Activated CD4-positive, alpha-beta memory T cell treated with anti-CD3 and anti-CD28 coated beads for 36 hours (primary cell): Measurements from ENCODE around the gene HAPLN2. TPM values are rescaled to one million over a fixed set of nuclear protein-coding genes. Genes with fewer than 3 reads are reported as not detected.

Experiments
- CTCF ChIA-PET: fragments of 350-600 bp; sonication (Branson Sonifier 250); formaldehyde crosslinking; loops from one replicate; lab custom pipeline; 2021; ENCODE audit warnings: antibody characterized with exemption, inconsistent platforms; lab: Charles Lee
- POLR2A ChIA-PET: fragments of 350-600 bp; sonication (Branson Sonifier 250); formaldehyde crosslinking; loops from one replicate; lab custom pipeline; 2021; ENCODE audit warnings: antibody characterized with exemption; lab: Charles Lee
- DNase-seq: peaks from one replicate; pipeline ENCODE4 v3.0.0-alpha.2; 2020
- H3K27ac Mint-ChIP-seq: one replicate; pipeline ENCODE4 v1.8.0; 2021; ENCODE audit warnings: mixed read lengths
- H3K27me3 Mint-ChIP-seq: one replicate; pipeline ENCODE4 v1.8.0; 2021; ENCODE audit warnings: mixed read lengths
- H3K36me3 Mint-ChIP-seq: one replicate; pipeline ENCODE4 v1.8.0; 2021; ENCODE audit warnings: mixed read lengths
- H3K4me1 Mint-ChIP-seq: one replicate; pipeline ENCODE4 v1.8.0; 2021; ENCODE audit warnings: low read depth, mixed read lengths
- H3K4me3 Mint-ChIP-seq: one replicate; pipeline ENCODE4 v1.8.0; 2021; ENCODE audit warnings: mild to moderate bottlenecking, mixed read lengths
- H3K9me3 Mint-ChIP-seq: one replicate; pipeline ENCODE4 v1.8.0; 2021; ENCODE audit warnings: mixed read lengths
- intact Hi-C: fragments of 100-400 bp; cut with micrococcal nuclease; formaldehyde crosslinking; loops from one replicate; pipeline ENCODE4 v1.15.1; 2023
- total RNA-seq, 2 experiments: library from RNA; stranded (reverse); gene quantifications; one replicate each; pipeline ENCODE4 v1.2.3, GENCODE V29; 2021

The HAPLN2 gene
- total RNA-seq, 2 experiments from 2014 or later, result 0.21 to 0.34 TPM

GRCh38 chr1:156673387-156674121 is 54.3 kb downstream of the HAPLN2 start:
- no peak for DNase-seq
- Mint-ChIP-seq H3K27me3 (peaks cover 40% of the 10 kb centered on the region), H3K4me3 (no peak overlapping the region), H3K36me3 (no peaks in the 10 kb centered on the region), H3K4me1 (peaks cover 12% of the 10 kb centered on the region), H3K27ac (no peak overlapping the region), H3K9me3 (no peaks in the 10 kb centered on the region)
- intact Hi-C loops, result no loop called here
- CTCF ChIA-PET, result interaction anchor here (1.1 to 36.2 kb wide), 4 partner anchors 11 to 46 kb away, joined by 3 to 1179 read pairs (median 4); partner anchors contain the start of genes CRABP2, ISG20L2 and METTL25B
- POLR2A ChIA-PET, result no interaction called here

Other genes starting within 250 kb of the HAPLN2 start
- 10 to 100 TPM; 35.9 to 39.7 TPM for gene MEF2D, start 118.6 kb upstream of the HAPLN2 start, total RNA-seq
- 10 to 100 TPM; 16.9 to 19.3 TPM for gene IQGAP3, start 46.9 kb upstream of the HAPLN2 start, total RNA-seq
- gene TTC24, start 39.7 kb upstream of the HAPLN2 start, total RNA-seq, result under 1 TPM; 0.51 to 0.90 TPM
- gene NAXE, start 27.6 kb upstream of the HAPLN2 start, total RNA-seq, result 10 to 100 TPM; 73.6 to 76.7 TPM
- 10 to 100 TPM; 40.2 to 43.2 TPM for gene GPATCH4, start 17.9 kb upstream of the HAPLN2 start, total RNA-seq
- not detected for gene BCAN, start 22.7 kb downstream of the HAPLN2 start, total RNA-seq
- under 1 TPM in 1 of 2 experiments, not detected in 1; 0.07 TPM for gene NES, start 58.0 kb downstream of the HAPLN2 start, total RNA-seq
- gene CRABP2, start 86.2 kb downstream of the HAPLN2 start, total RNA-seq, result 1 to 10 TPM; 1.1 to 2.3 TPM
- gene METTL25B, start 109.1 kb downstream of the HAPLN2 start, total RNA-seq, result 10 to 100 TPM; 43.0 to 46.3 TPM
- gene ISG20L2, start 109.4 kb downstream of the HAPLN2 start, total RNA-seq, result 10 to 100 TPM; 35.6 to 36.8 TPM
- 100 to 1,000 TPM; 105 to 106 TPM for gene MRPL24, start 121.7 kb downstream of the HAPLN2 start, total RNA-seq
- gene HDGF, start 132.3 kb downstream of the HAPLN2 start, total RNA-seq, result 100 to 1,000 TPM; 357 to 365 TPM
- 10 to 100 TPM; 58.6 to 67.2 TPM for gene PRCC, start 148.1 kb downstream of the HAPLN2 start, total RNA-seq
- gene SH2D2A, start 197.4 kb downstream of the HAPLN2 start, total RNA-seq, result 100 to 1,000 TPM; 280 to 294 TPM
- under 1 TPM; 0.05 to 0.14 TPM for gene INSRR, start 239.7 kb downstream of the HAPLN2 start, total RNA-seq
- gene NTRK1, start 241.4 kb downstream of the HAPLN2 start, total RNA-seq, result 1 to 10 TPM; 6.4 to 6.7 TPM